Activated CD8-positive, alpha-beta memory T cell treated with anti-CD3 and anti-CD28 coated beads for 36 hours (primary cell): ENCODE data around the gene RPGR. TPM values are rescaled to one million over a fixed set of nuclear protein-coding genes. Genes with fewer than 3 reads are reported as not detected.

Experiments
- CTCF ChIA-PET: fragments of 350-600 bp; sonication (Branson Sonifier 250); formaldehyde crosslinking; loops from one replicate; lab custom pipeline; 2021; ENCODE audit warnings: antibody characterized with exemption; lab: Charles Lee
- POLR2A ChIA-PET: fragments of 350-600 bp; sonication (Branson Sonifier 250); formaldehyde crosslinking; loops from one replicate; lab custom pipeline; 2021; ENCODE audit warnings: antibody characterized with exemption; lab: Charles Lee
- total RNA-seq, 2 experiments: library from RNA; stranded (reverse); gene quantifications; one replicate each; pipeline ENCODE4 v1.2.3, GENCODE V29; 2021

Gene RPGR
- total RNA-seq, 2 experiments from 2014 or later = 8.3 to 10.6 TPM

DNA sequence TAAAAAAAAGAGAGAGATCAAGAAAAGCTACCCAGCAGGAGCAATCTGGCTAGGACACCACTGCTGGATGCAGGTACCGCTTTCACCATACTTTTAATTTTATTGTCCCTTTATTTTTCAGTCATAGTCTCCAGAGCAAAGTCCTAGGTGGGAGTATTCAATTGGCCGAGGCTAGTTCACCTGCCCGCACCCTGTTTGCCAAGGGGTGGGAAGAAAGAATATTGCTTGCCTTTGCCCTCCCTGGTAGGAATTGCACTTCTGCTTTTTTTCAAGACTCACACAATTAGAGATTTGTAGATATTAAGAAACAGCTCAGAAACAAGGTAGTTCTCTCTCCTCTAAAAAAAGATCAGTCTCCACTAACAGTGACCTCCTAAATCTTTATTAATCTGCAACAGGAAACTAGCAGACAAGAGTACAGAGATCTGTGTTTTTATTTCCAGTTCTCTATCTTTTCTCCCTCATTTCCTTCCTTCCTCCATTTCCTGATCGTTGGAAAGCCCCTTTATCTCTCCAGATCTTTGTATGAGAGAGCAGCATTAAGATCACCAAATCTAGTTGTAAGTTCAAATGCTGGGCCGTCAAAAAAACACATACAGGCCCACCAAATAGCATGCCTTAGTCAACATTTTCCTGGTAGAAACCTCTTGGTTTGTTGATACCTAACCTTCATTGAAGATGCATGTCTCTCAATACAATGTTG, 9.4 kb upstream of the RPGR start:
- ChIA-PET POLR2A (no interaction called here), CTCF (no interaction called here)

DNA sequence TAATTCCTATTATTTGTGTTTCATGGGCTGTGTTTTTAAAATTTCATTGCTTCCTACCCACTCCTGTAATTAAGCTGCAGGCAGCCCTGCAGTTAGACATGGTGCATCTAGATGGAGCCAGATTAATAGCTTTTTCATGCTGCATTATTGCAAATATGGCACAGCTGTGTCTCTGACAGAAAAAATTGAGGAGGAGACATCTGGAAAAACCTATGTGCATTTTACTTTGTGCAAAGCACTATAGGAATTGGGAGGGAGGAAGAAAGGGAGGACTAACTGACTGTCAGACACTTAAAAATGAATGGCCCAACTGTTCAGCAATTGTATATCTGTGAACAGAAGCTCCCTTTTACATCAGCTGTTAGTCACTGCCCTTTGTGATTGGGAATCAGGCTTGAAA, 8.1 kb upstream of the RPGR start:
- CTCF ChIA-PET = no interaction called here
- POLR2A ChIA-PET = no interaction called here

DNA sequence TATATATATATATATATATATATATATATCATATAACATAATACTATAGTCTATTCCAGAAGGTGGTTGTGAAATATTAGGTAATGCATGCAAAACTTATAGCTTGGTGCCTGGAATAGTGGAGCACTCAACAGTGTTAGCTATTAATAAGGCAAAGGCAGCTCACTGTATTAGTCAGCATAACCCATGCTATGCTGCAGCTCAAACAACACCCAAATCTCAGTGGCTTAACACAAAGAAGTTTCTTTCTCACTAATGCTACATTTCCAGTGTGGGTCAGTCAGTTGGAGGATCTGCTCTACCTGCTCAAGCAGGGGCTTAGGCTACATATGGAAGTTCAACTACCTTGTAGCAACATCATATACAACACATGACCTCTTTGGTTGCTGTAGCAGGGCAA, 5.2 kb upstream of the RPGR start:
- POLR2A ChIA-PET = no interaction called here
- CTCF ChIA-PET = no interaction called here

DNA sequence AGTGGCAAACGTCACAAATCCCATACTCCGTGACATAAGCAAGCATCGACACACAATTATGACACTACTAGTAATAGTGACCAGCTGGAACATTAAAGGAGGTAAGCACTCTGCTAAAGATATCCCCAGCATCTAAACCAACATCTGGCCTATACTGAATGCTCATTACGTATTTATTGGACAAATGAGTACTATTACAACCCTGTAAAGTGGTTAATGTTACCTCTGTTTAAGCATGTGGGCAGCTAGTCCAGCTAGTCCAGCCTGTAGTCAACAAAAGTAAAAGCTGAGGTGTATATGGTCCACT, 419 bp upstream of the RPGR start:
- CTCF ChIA-PET = interaction anchor here (1.0 to 1.7 kb wide), 2 partner anchors 15 to 20 kb away, joined by 4 read pairs; no protein-coding TSS in a partner anchor
- POLR2A ChIA-PET = no interaction called here

GRCh38 chrX:38326086-38326485, 1.2 kb downstream of the RPGR start:
- CTCF ChIA-PET = no interaction called here
- POLR2A ChIA-PET = no interaction called here

- CTCF ChIA-PET = no interaction called here
- POLR2A ChIA-PET = no interaction called here
These were observed 6.5 kb downstream of the RPGR start for GRCh38 chrX:38320819-38321218.

DNA sequence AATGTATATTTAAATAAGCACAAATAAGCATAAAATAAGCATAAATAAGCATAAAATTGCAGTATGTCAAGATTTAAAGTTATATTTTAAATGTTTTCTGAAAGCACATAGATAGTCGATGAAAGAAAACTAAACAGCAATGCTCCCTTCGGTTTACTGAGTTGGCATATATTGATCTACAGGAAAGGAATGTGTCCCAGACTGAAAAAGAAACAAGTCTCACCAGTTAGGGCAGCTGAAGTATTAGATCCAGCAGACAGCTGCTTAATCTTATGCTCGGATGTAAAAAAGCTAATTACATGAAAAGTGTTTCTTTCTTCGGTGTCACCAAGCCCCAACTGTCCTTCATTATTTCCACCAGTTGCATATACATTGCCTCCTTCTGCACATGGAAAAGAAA, 8.7 kb downstream of the RPGR start:
- CTCF ChIA-PET = no interaction called here

DNA sequence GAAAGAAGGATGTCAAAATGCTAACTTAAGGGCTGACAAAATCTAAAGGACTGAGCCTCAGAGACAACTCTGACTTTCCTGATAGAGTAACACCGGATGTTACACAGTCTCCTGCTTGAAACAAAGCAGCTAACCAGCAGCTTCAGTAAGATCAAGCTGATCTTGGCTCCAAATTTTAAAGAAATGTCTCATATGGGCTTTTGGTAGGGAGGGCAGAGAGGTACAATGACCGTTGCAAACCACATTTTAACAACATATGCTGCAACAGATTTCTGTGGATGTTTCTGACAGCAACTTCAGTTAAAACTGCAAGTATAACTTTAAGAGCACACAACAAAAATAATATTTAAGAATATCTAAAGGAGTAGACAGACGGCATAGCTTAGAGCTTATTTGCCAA, 9.1 kb downstream of the RPGR start:
- ChIA-PET CTCF (no interaction called here), POLR2A (no interaction called here)

More for the DNA sequence above, 8.7 kb downstream of the RPGR start:
- POLR2A ChIA-PET = no interaction called here

GRCh38 chrX:38315186-38315585, 12.1 kb downstream of the RPGR start:
- CTCF ChIA-PET = no interaction called here
- POLR2A ChIA-PET = no interaction called here

DNA sequence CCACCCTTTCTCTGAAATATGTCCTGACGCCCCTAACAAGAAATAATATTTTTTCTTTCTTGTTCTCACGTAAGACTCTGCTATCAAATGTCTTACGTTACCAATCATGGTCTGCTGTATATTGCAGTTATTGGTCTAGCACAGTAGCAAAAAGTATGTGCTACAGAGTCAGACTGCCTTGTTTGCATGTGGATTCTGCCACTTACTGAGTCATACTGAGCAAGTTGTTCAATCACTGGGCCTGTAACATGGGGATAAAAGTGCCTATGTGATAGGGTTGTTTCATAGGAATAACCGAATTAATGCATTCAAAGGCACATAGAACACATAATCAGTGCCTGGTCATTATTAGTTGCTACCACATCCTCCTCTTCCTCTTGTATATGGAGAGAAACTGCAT, 14.1 kb downstream of the RPGR start:
- CTCF ChIA-PET = no interaction called here
- POLR2A ChIA-PET = no interaction called here

DNA sequence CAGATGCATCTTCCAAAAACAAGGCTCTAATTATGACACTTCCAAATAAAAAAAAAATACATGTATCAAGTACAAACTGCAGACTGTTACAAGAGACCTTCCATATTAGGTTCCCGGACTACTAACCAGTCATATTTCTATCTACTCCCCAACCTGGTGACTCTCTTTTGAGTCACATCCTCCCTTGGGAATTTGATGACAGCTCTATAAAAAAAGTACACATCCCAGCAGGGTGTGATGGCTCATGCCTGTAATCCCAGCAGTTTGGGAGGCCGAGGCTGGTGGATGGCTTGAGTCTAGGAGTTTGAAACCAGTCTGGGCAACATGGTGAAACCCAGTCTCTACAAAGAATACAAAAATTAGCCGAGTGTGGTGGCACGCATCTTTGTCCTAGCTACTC, 14.9 kb downstream of the RPGR start:
- ChIA-PET CTCF (no interaction called here), POLR2A (no interaction called here)

- CTCF ChIA-PET = no interaction called here
- POLR2A ChIA-PET = no interaction called here
These were observed 15.6 kb downstream of the RPGR start for GRCh38 chrX:38311743-38312142.

- POLR2A ChIA-PET = no interaction called here
- CTCF ChIA-PET = no interaction called here
These were observed 21.3 kb downstream of the RPGR start for GRCh38 chrX:38305971-38306370.

GRCh38 chrX:38304010-38304409, 23.3 kb downstream of the RPGR start:
- CTCF ChIA-PET = no interaction called here
- POLR2A ChIA-PET = no interaction called here

DNA sequence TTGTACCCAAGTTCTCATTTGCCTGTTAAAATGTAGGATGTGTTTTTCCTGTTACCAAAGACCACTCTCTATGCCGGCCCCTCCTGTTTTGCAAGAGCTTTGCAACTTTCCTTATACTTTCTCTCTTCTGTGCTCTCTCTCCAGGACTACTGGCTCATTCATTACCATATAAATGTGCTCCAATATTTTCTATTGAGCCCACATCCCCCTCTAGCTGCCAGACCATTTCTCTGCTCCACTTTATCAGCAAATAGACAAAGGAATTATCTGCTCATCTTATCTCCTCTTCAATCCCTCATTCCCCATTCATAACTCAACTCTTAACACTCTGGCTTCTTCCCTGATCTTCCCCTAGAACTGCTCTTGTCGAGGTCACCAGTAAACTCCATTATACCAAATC, 33.6 kb downstream of the RPGR start:
- ChIA-PET POLR2A (no interaction called here), CTCF (no interaction called here)

GRCh38 chrX:38287674-38288073, 39.6 kb downstream of the RPGR start:
- POLR2A ChIA-PET = no interaction called here
- CTCF ChIA-PET = no interaction called here

- ChIA-PET POLR2A (no interaction called here), CTCF (no interaction called here)
These were observed 41.7 kb downstream of the RPGR start for GRCh38 chrX:38285649-38286048.

- ChIA-PET CTCF (no interaction called here), POLR2A (no interaction called here)
These were observed 45.3 kb downstream of the RPGR start for GRCh38 chrX:38282049-38282448.

DNA sequence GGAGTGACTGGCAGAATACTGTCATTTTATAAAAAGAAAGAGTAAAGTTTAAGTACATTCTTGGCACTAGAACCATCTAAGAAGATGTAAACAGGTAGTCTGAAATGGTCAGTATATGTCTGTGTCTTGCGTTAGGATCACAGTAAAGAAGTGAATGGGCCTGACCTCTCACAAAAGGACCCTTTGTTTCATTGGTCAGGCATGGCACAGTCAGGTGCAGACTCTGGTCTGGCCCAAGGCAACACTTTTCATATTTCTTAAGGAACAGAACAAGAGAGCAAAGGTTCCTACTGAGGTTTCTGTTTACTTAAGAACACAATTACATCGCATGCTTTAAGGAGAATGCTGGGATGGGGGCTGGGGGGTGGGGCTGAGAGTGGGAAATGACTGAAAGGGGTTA, 48.1 kb downstream of the RPGR start:
- ChIA-PET CTCF (no interaction called here), POLR2A (no interaction called here)

- POLR2A ChIA-PET = no interaction called here
- CTCF ChIA-PET = no interaction called here
These were observed 48.6 kb downstream of the RPGR start for GRCh38 chrX:38278682-38279081.

DNA sequence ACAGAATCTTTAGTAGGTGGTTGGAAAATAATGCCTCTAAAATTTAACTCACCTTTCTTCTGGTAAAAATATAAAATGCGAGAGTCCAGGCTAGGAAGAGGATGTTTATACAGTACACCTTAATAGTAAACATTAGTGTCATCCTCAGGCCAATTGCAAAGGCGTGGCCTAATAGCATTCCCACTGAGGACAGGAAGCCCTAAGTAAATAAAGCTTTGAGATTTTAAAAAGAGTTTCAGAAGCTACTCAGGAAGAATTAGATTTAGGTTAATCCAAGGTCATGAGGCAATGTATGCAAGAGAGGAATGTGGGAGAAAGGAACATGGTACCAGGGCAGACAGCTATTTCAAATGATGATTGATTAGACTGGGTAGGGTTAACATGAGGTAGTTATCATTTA, 49.5 kb downstream of the RPGR start:
- ChIA-PET POLR2A (no interaction called here), CTCF (no interaction called here)

DNA sequence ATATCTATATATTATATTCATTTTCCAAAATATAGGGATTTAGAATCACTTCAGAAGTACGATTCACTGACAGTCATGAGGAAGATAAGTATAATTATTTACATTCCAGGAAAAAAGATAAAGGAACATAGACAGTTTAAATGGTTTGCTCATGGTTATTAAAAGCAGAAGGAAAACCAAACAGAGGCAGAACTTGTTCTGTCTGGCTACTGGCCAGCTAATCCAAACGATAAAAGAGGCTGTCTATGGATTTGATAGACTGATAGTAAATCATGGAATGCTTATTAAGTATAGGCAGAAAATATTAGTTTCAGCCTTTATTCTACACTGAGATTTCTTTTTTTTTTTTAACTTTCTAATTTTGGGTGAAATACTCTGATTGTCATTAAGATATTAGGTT, 50.2 kb downstream of the RPGR start:
- ChIA-PET CTCF (no interaction called here), POLR2A (no interaction called here)
